ENCODE measurements around the gene GPR176. TPM values are rescaled to one million over a fixed set of nuclear protein-coding genes. Genes with fewer than 3 reads are reported as not detected.

The GPR176 gene
- total RNA-seq, 1 donor, result 173 TPM

DNA sequence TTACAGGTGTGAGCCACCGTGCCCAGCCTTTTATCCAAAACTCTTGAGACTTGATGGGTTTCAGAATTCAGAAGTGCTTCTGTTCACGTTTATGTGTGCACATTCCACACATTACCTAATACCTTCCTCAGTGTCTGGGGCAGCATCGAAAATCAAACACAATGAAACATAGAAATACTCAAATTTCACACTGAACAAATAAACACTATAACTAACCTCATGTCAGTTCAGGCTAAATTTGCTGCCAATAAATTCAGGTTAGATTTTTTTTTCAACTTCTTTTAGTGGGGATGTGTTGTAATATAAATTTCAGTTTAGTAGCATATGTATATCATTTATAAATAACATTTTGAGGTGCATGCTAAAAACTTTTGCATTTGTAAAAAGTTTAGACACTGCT, 16.6 kb upstream of the GPR176 start:
- no peak for DNase-seq (ENCODE audit: insufficient read length, low spot score, missing footprints)
- Histone ChIP-seq H3K4me3 (ENCODE audit: insufficient read depth, low read length) (peak overlapping the region; percentile 32), H3K36me3 (ENCODE audit: insufficient read depth, low read length) (peaks cover 17% of the 10 kb centered on the region), H3K4me2 (ENCODE audit: insufficient read depth, low read length) (peak overlapping the region; percentile 97), H3K9me3 (ENCODE audit: low read depth, low read length) (no peaks in the 10 kb centered on the region), H3K4me1 (ENCODE audit: insufficient read depth, low read length) (peaks cover 43% of the 10 kb centered on the region), H3K27ac (ENCODE audit: low read depth, low read length) (peak overlapping the region; percentile 22), H2AFZ (ENCODE audit: low read length) (no peak overlapping the region), H4K20me1 (ENCODE audit: insufficient read depth, low read length) (peaks cover 7% of the 10 kb centered on the region), H3K79me2 (ENCODE audit: insufficient read depth, low read length) (peaks cover 68% of the 10 kb centered on the region), H3K27me3 (ENCODE audit: insufficient read depth, low read length) (no peaks in the 10 kb centered on the region)
- TF ChIP-seq, protein P1, sequence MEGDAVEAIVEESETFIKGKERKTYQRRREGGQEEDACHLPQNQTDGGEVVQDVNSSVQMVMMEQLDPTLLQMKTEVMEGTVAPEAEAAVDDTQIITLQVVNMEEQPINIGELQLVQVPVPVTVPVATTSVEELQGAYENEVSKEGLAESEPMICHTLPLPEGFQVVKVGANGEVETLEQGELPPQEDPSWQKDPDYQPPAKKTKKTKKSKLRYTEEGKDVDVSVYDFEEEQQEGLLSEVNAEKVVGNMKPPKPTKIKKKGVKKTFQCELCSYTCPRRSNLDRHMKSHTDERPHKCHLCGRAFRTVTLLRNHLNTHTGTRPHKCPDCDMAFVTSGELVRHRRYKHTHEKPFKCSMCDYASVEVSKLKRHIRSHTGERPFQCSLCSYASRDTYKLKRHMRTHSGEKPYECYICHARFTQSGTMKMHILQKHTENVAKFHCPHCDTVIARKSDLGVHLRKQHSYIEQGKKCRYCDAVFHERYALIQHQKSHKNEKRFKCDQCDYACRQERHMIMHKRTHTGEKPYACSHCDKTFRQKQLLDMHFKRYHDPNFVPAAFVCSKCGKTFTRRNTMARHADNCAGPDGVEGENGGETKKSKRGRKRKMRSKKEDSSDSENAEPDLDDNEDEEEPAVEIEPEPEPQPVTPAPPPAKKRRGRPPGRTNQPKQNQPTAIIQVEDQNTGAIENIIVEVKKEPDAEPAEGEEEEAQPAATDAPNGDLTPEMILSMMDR (IDR thresholded peaks at IDR 0.05; ENCODE audit: extremely low read depth, low read depth, low read length), result no peak

DNA sequence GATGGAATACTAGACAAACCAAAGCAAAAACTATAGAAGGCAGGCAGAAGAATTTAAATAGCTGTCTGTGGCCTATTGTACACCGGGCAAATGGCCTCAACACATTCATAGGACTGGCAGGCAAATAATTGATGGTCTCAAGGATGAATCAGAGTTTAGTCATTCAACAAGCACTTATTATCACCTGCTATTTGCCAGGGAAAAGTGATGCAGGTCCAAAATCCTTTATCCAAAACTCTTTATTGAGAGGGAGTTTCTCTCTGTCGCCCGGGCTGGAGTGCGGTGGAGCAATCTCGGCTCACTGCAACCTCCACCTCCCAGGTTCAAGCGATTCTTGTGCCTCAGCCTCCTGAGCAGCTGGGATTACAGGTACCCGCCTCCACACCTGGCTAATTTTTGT, 16.1 kb upstream of the GPR176 start:
- H3K36me3 ChIP-seq (ENCODE audit: insufficient read depth, low read length), result peaks cover 16% of the 10 kb centered on the region
- H2AFZ ChIP-seq (ENCODE audit: low read length), result no peak overlapping the region
- H4K20me1 ChIP-seq (ENCODE audit: insufficient read depth, low read length), result peaks cover 7% of the 10 kb centered on the region
- H3K4me3 ChIP-seq (ENCODE audit: insufficient read depth, low read length), result peak overlapping the region; percentile 32
- no peak overlapping the region for H3K27ac ChIP-seq (ENCODE audit: low read depth, low read length)
- no peaks in the 10 kb centered on the region for H3K9me3 ChIP-seq (ENCODE audit: low read depth, low read length)
- peaks cover 39% of the 10 kb centered on the region for H3K4me1 ChIP-seq (ENCODE audit: insufficient read depth, low read length)
- TF ChIP-seq, protein P1 (IDR thresholded peaks at IDR 0.05; ENCODE audit: extremely low read depth, low read depth, low read length), result no peak
- H3K4me2 ChIP-seq (ENCODE audit: insufficient read depth, low read length), result peak overlapping the region; percentile 97
- DNase-seq (ENCODE audit: insufficient read length, low spot score, missing footprints), result no peak
- H3K79me2 ChIP-seq (ENCODE audit: insufficient read depth, low read length), result peaks cover 67% of the 10 kb centered on the region
- H3K27me3 ChIP-seq (ENCODE audit: insufficient read depth, low read length), result no peaks in the 10 kb centered on the region

DNA sequence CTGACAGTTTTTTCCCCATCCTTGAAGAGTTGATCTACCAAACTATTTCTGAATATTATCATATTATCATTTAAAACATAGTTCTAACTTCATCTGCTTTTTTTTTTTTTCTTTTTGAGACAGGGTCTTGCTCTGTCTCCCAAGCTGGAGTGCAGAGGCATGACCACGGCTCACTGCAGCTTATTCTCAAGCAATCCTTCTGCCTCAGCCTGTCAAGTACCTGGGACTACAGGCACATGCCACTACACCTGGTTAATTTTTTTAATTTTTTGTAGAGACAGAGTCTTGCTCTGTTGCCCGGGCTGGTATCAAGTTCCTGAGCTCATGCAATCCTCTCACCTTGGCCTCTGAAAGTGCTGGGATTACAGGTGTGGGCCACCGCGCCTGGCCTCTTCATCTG, 15.2 kb upstream of the GPR176 start:
- H2AFZ ChIP-seq (ENCODE audit: low read length), result no peak overlapping the region
- no peak for DNase-seq (ENCODE audit: insufficient read length, low spot score, missing footprints)
- H3K4me3 ChIP-seq (ENCODE audit: insufficient read depth, low read length), result peak overlapping the region; percentile 88
- H3K36me3 ChIP-seq (ENCODE audit: insufficient read depth, low read length), result peaks cover 9% of the 10 kb centered on the region
- H3K27ac ChIP-seq (ENCODE audit: low read depth, low read length), result peak overlapping the region; percentile 95
- peaks cover 60% of the 10 kb centered on the region for H3K79me2 ChIP-seq (ENCODE audit: insufficient read depth, low read length)
- peaks cover 7% of the 10 kb centered on the region for H4K20me1 ChIP-seq (ENCODE audit: insufficient read depth, low read length)
- H3K9me3 ChIP-seq (ENCODE audit: low read depth, low read length), result no peaks in the 10 kb centered on the region
- H3K27me3 ChIP-seq (ENCODE audit: insufficient read depth, low read length), result no peaks in the 10 kb centered on the region
- peak overlapping the region; percentile 97 for H3K4me2 ChIP-seq (ENCODE audit: insufficient read depth, low read length)
- TF ChIP-seq, protein P1 (IDR thresholded peaks at IDR 0.05; ENCODE audit: extremely low read depth, low read depth, low read length), result no peak
- H3K4me1 ChIP-seq (ENCODE audit: insufficient read depth, low read length), result peaks cover 34% of the 10 kb centered on the region

DNA sequence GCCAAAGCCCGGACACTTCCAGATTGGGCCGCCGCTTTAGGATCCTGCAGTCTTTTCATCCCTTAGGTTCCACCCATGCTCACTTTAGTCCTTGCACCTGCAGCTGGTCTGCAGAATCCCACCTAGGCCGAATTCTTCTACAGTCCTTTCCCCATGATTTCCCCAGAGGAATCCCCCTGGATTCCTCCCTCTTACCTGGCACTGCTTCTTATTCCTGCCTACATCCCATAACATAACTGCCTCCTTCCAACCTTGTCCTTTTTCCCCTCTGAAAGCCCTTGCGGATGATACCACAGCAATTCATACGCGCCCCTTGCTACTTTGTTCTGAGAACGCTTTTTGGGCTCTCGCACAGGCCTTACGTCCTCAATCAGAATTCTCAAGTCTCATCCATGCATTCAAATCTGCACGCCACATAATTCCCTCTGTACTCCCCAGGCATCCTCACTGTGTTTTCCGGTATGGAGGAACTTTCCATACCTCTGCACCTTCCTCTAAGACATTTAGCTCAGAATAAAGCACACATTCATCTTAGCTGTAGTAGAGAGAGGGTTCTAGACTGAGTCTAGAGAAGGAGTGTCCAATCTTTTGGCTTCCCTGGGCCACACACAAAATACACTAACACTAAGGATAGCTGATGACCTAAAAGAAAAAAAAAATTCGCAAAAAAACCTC, 14.5 kb upstream of the GPR176 start:
- peaks cover 53% of the 10 kb centered on the region for H3K79me2 ChIP-seq (ENCODE audit: insufficient read depth, low read length)
- peaks cover 34% of the 10 kb centered on the region for H3K4me1 ChIP-seq (ENCODE audit: insufficient read depth, low read length)
- no peaks in the 10 kb centered on the region for H3K27me3 ChIP-seq (ENCODE audit: insufficient read depth, low read length)
- H3K4me2 ChIP-seq (ENCODE audit: insufficient read depth, low read length), result peak overlapping the region; percentile 97
- peaks cover 2% of the 10 kb centered on the region for H3K36me3 ChIP-seq (ENCODE audit: insufficient read depth, low read length)
- peak overlapping the region; percentile 95 for H3K27ac ChIP-seq (ENCODE audit: low read depth, low read length)
- DNase-seq (ENCODE audit: insufficient read length, low spot score, missing footprints), result no peak
- H4K20me1 ChIP-seq (ENCODE audit: insufficient read depth, low read length), result peaks cover 7% of the 10 kb centered on the region
- peak overlapping the region; percentile 68 for H2AFZ ChIP-seq (ENCODE audit: low read length)
- peak overlapping the region; percentile 88 for H3K4me3 ChIP-seq (ENCODE audit: insufficient read depth, low read length)
- TF ChIP-seq, protein P1 (IDR thresholded peaks at IDR 0.05; ENCODE audit: extremely low read depth, low read depth, low read length), result no peak
- no peaks in the 10 kb centered on the region for H3K9me3 ChIP-seq (ENCODE audit: low read depth, low read length)
